Caki2 (cell line): ENCODE results near the gene SLTM. TPM values are rescaled to one million over a fixed set of nuclear protein-coding genes. Genes with fewer than 3 reads are reported as not detected.
"Not testable (repeated sequence)": the region's sequence is repeated elsewhere in the genome, so short reads cannot be mapped to it uniquely, and the experiment has no call there.

Experiments
- DNase-seq: peaks from one replicate; pipeline ENCODE4 v3.0.0-alpha.2; 2015; ENCODE audit warnings: low read depth
- in situ Hi-C: cut with HindIII; loops from 2 replicates; pipeline ENCODE4 v1.10.0; 2016; ENCODE audit warnings: low sequenced_read_pairs, low pct_unique_long_range_greater_than_20kb, mixed read lengths
- total RNA-seq: library from RNA; depleted of rRNA; stranded (reverse); fragments of >200 nt; shearing (Covaris generic); gene quantifications from 2 replicates; pipeline ENCODE4 v1.2.3, GENCODE V29; 2014; ENCODE audit warnings: low replicate concordance; rRNA removed

The SLTM gene
- total RNA-seq, 1 experiment from 2014 or later = 40.8 TPM

GRCh38 chr15:58842713-58843396, 90.6 kb downstream of the SLTM start:
- in situ Hi-C loops = no loop called here
- no peak for DNase-seq

GRCh38 chr15:58840048-58840447, 93.4 kb downstream of the SLTM start:
- no peak for DNase-seq
- in situ Hi-C loops = no loop called here

GRCh38 chr15:58839485-58839884, 94.0 kb downstream of the SLTM start:
- in situ Hi-C loops = no loop called here
- DNase-seq = no peak

GRCh38 chr15:58833681-58834426, 99.6 kb downstream of the SLTM start:
- DNase-seq, in situ Hi-C loops: not testable (repeated sequence)

GRCh38 chr15:58830556-58830955, 102.9 kb downstream of the SLTM start:
- in situ Hi-C loops = no loop called here
- no peak for DNase-seq

Other genes with a start within 250 kb of the SLTM start
- 128 and 180 TPM in 2 replicates for gene ADAM10, start 184.0 kb downstream of the SLTM start, total RNA-seq
- gene MINDY2, start 162.4 kb downstream of the SLTM start, total RNA-seq = 12.6 and 12.8 TPM in 2 replicates
- gene RNF111, start 54.0 kb upstream of the SLTM start, total RNA-seq = 13.7 and 14.0 TPM in 2 replicates
- 45.6 and 69.7 TPM in 2 replicates for gene CCNB2, start 171.5 kb upstream of the SLTM start, total RNA-seq